Measurements from ENCODE around the gene UBE4A. TPM values are rescaled to one million over a fixed set of nuclear protein-coding genes. Genes with fewer than 3 reads are reported as not detected.

Gene UBE4A
- total RNA-seq, 1 experiment from 2014 or later = 54.2 TPM

DNA sequence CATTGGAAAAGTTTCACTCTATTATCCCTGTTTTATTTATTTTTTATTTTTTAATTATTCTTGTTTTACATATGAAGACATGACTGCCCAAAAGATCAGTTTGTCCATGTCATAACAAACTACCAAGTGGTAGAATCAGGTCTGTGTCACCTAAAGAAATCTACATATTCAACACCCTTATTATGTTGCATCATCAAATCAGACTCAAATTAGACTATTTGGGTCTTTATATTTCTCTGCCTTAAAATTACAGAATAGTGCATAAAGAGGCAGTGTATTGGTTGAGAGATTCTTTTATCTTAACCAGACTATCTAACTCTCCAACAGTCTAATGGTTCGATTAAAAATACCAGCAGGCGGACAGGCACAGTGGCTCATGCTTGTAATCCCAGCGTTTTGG, 23.6 kb downstream of the UBE4A start:
- POLR2A ChIA-PET (ENCODE audit: low non-redundant PET) = no interaction called here
- H3K36me3 ChIP-seq (ENCODE audit: insufficient read depth, low read length, poor library complexity, severe bottlenecking) = peaks cover 90% of the 10 kb centered on the region

DNA sequence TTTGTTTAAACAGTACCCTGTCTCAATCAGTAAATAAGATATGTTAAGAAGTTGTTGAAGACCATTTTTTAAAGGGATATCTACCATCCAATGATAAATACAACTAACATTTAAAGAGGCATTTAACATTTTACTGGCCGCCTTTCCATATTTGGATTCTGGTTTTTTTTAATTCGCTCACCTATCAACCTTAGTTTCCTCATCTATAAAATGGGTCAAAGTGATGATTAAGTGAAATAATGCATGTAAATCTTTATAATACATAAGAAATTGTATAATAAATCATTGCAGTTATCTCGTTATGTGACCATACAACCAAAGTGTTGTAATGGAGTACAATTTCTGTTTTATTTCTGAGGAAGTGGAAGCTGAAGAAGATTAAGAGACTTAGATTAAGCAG, 24.3 kb downstream of the UBE4A start:
- peaks cover 85% of the 10 kb centered on the region for H3K36me3 ChIP-seq (ENCODE audit: insufficient read depth, low read length, poor library complexity, severe bottlenecking)
- no peak for TF ChIP-seq EZH2 (IDR thresholded peaks at IDR 0.05; ENCODE audit: borderline replicate concordance, low read depth, low read length, poor library complexity, severe bottlenecking)
- TF ChIP-seq, protein P1, sequence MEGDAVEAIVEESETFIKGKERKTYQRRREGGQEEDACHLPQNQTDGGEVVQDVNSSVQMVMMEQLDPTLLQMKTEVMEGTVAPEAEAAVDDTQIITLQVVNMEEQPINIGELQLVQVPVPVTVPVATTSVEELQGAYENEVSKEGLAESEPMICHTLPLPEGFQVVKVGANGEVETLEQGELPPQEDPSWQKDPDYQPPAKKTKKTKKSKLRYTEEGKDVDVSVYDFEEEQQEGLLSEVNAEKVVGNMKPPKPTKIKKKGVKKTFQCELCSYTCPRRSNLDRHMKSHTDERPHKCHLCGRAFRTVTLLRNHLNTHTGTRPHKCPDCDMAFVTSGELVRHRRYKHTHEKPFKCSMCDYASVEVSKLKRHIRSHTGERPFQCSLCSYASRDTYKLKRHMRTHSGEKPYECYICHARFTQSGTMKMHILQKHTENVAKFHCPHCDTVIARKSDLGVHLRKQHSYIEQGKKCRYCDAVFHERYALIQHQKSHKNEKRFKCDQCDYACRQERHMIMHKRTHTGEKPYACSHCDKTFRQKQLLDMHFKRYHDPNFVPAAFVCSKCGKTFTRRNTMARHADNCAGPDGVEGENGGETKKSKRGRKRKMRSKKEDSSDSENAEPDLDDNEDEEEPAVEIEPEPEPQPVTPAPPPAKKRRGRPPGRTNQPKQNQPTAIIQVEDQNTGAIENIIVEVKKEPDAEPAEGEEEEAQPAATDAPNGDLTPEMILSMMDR (conservative IDR thresholded peaks at IDR 0.05; ENCODE audit: low read depth, low read length) = no peak
- intact Hi-C loops (cut with micrococcal nuclease; ENCODE audit: unreplicated experiment) = no loop called here

More for the DNA sequence above, 23.6 kb downstream of the UBE4A start:
- DNase-seq (ENCODE audit: low spot score) = no peak
- H3K27ac ChIP-seq (ENCODE audit: low read depth, low read length, poor library complexity, severe bottlenecking) = no peak overlapping the region
- no peak overlapping the region for H3K4me3 ChIP-seq (ENCODE audit: low read depth, low read length, poor library complexity, severe bottlenecking)
- TF ChIP-seq, protein P1 (conservative IDR thresholded peaks at IDR 0.05; ENCODE audit: low read depth, low read length) = no peak
- no peaks in the 10 kb centered on the region for H3K9me3 ChIP-seq (ENCODE audit: low read depth, low read length, poor library complexity, severe bottlenecking)
- intact Hi-C loops (cut with micrococcal nuclease; ENCODE audit: unreplicated experiment) = no loop called here
- no peaks in the 10 kb centered on the region for H3K27me3 ChIP-seq (replicated peaks; ENCODE audit: insufficient read depth, low read depth, low read length, poor library complexity)
- CTCF ChIA-PET = no interaction called here
- H3K4me1 ChIP-seq (ENCODE audit: insufficient read depth, low read length, poor library complexity, severe bottlenecking) = no peaks in the 10 kb centered on the region
- no TSS peak for BruUV-seq (replicated peaks)

GRCh38 chr11:118396097-118396501, 36.7 kb downstream of the UBE4A start:
- peaks cover 33% of the 10 kb centered on the region for H3K36me3 ChIP-seq (ENCODE audit: insufficient read depth, low read length, poor library complexity, severe bottlenecking)
- intact Hi-C loops (cut with micrococcal nuclease; ENCODE audit: unreplicated experiment) = no loop called here

More for the DNA sequence above, 24.3 kb downstream of the UBE4A start:
- H3K27ac ChIP-seq (ENCODE audit: low read depth, low read length, poor library complexity, severe bottlenecking) = no peak overlapping the region
- ChIA-PET CTCF (no interaction called here), POLR2A (ENCODE audit: low non-redundant PET) (no interaction called here)
- no peaks in the 10 kb centered on the region for H3K27me3 ChIP-seq (replicated peaks; ENCODE audit: insufficient read depth, low read depth, low read length, poor library complexity)
- BruUV-seq (replicated peaks) = no TSS peak
- DNase-seq (ENCODE audit: low spot score) = no peak
- H3K4me3 ChIP-seq (ENCODE audit: low read depth, low read length, poor library complexity, severe bottlenecking) = no peak overlapping the region
- H3K9me3 ChIP-seq (ENCODE audit: low read depth, low read length, poor library complexity, severe bottlenecking) = no peaks in the 10 kb centered on the region
- H3K4me1 ChIP-seq (ENCODE audit: insufficient read depth, low read length, poor library complexity, severe bottlenecking) = no peaks in the 10 kb centered on the region

More at GRCh38 chr11:118396097-118396501, 36.7 kb downstream of the UBE4A start:
- ChIA-PET POLR2A (ENCODE audit: low non-redundant PET) (no interaction called here), CTCF (no interaction called here)
- TF ChIP-seq, protein P1 (conservative IDR thresholded peaks at IDR 0.05; ENCODE audit: low read depth, low read length) = no peak
- TF ChIP-seq EZH2 (IDR thresholded peaks at IDR 0.05; ENCODE audit: borderline replicate concordance, low read depth, low read length, poor library complexity, severe bottlenecking) = no peak
- Histone ChIP-seq H3K4me3 (ENCODE audit: low read depth, low read length, poor library complexity, severe bottlenecking) (no peak overlapping the region), H3K27ac (ENCODE audit: low read depth, low read length, poor library complexity, severe bottlenecking) (no peak overlapping the region), H3K27me3 (replicated peaks; ENCODE audit: insufficient read depth, low read depth, low read length, poor library complexity) (no peaks in the 10 kb centered on the region), H3K4me1 (ENCODE audit: insufficient read depth, low read length, poor library complexity, severe bottlenecking) (peaks cover 3% of the 10 kb centered on the region), H3K9me3 (ENCODE audit: low read depth, low read length, poor library complexity, severe bottlenecking) (no peaks in the 10 kb centered on the region)
- no TSS peak for BruUV-seq (replicated peaks)
- no peak for DNase-seq (ENCODE audit: low spot score)

Measured in A673 (cell line).